IPS-18a (cell line): Measurements from ENCODE around the gene SZT2.
A peak's percentile ranks its signal among the peaks of the same experiment; 100 is the strongest.

ENCODE experiments used
- H3K27ac ChIP-seq: one replicate; pipeline ENCODE4 v1.5.1; 2013; ENCODE audit warnings: low read length
- H3K27me3 ChIP-seq: one replicate; pipeline ENCODE4 v1.6.1; 2013; ENCODE audit warnings: mild to moderate bottlenecking, low read length; ENCODE audit not compliant: control insufficient read depth, insufficient read depth
- H3K36me3 ChIP-seq: one replicate; pipeline ENCODE4 v1.6.1; 2013; ENCODE audit warnings: low read depth, low read length; ENCODE audit not compliant: control insufficient read depth
- H3K4me1 ChIP-seq: one replicate; pipeline ENCODE4 v1.6.1; 2013; ENCODE audit warnings: low read depth, low read length; ENCODE audit not compliant: control insufficient read depth
- H3K4me3 ChIP-seq: one replicate; pipeline ENCODE4 v1.5.1; 2013; ENCODE audit warnings: low read length
- H3K9ac ChIP-seq: one replicate; pipeline ENCODE4 v1.6.1; 2013; ENCODE audit warnings: mild to moderate bottlenecking, low read length, moderate library complexity
- H3K9me3 ChIP-seq: one replicate; pipeline ENCODE4 v1.6.1; 2013; ENCODE audit warnings: low read depth, low read length; ENCODE audit not compliant: control insufficient read depth

SZT2 gene

DNA sequence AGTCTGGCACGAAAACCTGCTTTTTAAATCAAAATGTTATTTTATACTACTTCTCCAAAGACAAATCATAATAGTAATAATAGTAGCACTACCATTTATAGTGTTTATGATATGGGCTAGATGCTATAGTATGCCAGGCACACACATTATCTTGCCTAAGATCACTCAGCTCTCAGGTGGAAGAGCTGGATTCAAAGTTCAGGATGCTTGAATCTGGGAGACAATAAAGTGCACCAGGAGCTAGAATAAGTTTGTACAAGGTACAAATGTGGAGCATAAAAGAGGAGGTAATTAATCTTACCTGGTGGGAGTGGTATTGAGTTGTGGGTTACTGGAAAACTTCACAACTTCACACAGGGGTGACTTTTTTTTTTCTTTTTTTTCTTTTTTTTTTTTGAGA lies 11.9 kb upstream of the SZT2 start:
- H3K36me3 ChIP-seq = peaks cover 3% of the 10 kb centered on the region
- no peaks in the 10 kb centered on the region for H3K4me1 ChIP-seq

DNA sequence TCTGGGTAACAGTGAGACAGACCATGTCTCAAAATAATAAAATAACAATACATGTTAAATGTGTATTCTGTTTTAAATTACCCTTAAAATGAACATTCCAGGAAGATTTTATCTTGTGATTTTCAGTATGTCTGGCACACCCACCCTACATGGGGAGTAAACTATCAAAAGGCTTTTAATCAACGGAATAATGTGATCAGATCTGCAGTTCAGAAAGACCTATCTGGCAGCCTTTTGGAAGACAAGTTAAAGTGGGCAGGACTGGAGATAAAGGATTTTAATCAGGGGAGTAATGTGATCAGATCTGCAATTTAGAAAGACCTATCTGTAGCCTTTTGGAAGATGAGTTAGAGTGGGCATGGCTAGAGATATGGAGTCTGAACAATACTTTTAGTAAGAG lies 10.2 kb upstream of the SZT2 start:
- H3K9me3 ChIP-seq = no peaks in the 10 kb centered on the region
- no peaks in the 10 kb centered on the region for H3K4me1 ChIP-seq
- no peak overlapping the region for H3K4me3 ChIP-seq
- H3K27me3 ChIP-seq = no peaks in the 10 kb centered on the region
- no peak overlapping the region for H3K27ac ChIP-seq
- H3K36me3 ChIP-seq = peaks cover 19% of the 10 kb centered on the region
- no peak overlapping the region for H3K9ac ChIP-seq

More for the DNA sequence above, 11.9 kb upstream of the SZT2 start:
- Histone ChIP-seq H3K9ac (no peak overlapping the region), H3K27me3 (no peaks in the 10 kb centered on the region), H3K4me3 (no peak overlapping the region), H3K27ac (no peak overlapping the region), H3K9me3 (no peaks in the 10 kb centered on the region)

DNA sequence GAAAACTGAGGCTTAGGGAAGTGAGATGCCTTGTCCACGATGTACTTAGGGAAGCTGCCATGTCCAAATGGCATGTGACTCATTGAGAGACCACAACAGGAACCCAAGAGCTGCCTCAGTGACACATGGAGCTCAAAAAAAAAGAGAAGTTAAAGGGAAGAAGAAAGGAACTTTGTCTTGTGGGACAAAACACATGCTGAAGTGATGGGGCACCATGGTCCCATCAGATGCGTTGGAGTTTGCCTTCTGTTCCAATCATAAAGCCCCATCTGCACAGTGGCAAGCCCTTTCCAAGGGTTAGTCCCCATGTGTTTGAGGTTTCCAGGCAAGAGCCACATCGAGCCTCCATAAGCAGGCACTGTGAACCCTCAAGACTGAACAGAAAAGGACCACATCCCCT lies 8.1 kb upstream of the SZT2 start:
- no peaks in the 10 kb centered on the region for H3K27me3 ChIP-seq
- no peaks in the 10 kb centered on the region for H3K4me1 ChIP-seq
- no peak overlapping the region for H3K4me3 ChIP-seq
- no peak overlapping the region for H3K27ac ChIP-seq
- no peak overlapping the region for H3K9ac ChIP-seq
- H3K36me3 ChIP-seq = peaks cover 40% of the 10 kb centered on the region
- no peaks in the 10 kb centered on the region for H3K9me3 ChIP-seq

DNA sequence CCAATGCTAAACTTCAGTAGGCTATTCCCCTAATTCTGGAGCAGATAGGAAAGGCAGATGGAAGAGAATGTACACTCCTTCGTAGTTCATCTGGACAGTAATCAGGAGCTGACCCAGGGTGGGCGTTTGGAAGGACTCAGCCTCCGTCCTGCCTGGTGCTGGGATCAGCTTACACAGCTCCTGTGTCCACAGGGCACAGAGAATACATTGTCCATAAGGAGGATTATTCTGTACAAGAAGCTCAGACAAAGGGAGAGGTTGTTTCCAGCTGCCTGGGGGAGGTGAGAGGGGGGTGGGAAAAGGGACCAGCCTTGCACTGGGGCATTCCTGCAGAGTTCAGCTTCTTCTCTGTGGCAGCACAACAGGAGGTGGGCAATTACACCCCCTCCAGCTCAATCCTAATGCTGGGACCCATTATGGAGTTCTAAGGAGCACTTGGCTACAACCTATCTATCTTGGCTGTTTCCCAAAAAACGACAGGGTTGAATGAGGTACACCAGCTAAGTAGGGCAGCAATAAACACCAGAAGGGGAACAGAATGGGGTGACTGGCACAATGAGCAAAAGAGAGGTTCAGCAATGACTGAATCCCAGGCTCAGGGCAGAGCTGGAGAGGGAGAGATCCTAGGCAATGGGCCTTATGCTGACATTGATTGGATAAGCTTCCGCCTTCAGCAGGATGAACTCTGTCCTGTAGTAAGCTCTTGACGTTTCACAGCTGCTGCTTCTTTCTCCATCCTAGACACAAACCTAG lies 7.5 kb upstream of the SZT2 start:
- H3K36me3 ChIP-seq = peaks cover 45% of the 10 kb centered on the region
- H3K4me3 ChIP-seq = no peak overlapping the region
- H3K9me3 ChIP-seq = no peaks in the 10 kb centered on the region
- no peak overlapping the region for H3K27ac ChIP-seq
- no peaks in the 10 kb centered on the region for H3K27me3 ChIP-seq
- no peak overlapping the region for H3K9ac ChIP-seq
- no peaks in the 10 kb centered on the region for H3K4me1 ChIP-seq

DNA sequence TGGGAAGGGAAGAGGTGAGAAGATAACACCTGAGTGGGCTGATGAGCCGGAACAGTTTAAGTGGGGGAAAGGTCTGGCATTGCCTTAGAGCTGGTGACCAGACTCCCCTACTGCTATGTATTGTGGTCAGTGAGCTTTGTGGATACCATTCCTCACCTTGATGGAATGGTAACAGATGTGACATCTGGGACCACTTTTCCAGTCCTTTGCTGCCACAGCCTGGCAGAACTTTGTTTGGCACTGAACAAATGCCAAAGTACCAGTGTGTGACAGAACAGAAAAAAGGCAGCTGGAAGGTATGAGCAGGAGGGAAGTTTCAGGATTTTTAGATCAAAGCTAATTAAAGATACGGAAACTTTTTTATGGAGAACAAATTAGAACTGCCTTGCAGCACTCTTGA lies 6.2 kb upstream of the SZT2 start:
- Histone ChIP-seq H3K27me3 (no peaks in the 10 kb centered on the region), H3K4me1 (no peaks in the 10 kb centered on the region), H3K36me3 (peaks cover 45% of the 10 kb centered on the region), H3K9me3 (no peaks in the 10 kb centered on the region), H3K4me3 (no peak overlapping the region), H3K27ac (no peak overlapping the region), H3K9ac (no peak overlapping the region)

DNA sequence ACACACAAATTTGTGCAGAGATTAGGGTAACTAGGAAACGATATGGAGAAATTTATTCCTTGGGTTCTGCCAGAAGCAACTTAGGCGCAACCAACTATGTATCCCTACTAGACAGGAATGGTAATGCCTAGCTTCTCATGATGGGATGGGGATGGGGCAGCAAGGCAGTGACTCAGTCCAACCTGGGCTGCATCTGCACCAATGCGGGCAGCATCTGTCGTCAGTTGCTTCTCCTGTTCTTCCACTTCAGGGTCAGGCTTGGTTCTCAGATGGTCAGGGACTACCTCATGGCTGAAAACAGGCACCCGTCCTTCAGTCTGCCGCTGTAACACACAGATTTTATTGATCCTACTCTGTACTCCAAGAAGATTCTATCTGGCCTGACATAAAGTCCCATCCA lies 3.0 kb upstream of the SZT2 start:
- Histone ChIP-seq H3K9me3 (no peaks in the 10 kb centered on the region), H3K36me3 (peaks cover 45% of the 10 kb centered on the region)

DNA sequence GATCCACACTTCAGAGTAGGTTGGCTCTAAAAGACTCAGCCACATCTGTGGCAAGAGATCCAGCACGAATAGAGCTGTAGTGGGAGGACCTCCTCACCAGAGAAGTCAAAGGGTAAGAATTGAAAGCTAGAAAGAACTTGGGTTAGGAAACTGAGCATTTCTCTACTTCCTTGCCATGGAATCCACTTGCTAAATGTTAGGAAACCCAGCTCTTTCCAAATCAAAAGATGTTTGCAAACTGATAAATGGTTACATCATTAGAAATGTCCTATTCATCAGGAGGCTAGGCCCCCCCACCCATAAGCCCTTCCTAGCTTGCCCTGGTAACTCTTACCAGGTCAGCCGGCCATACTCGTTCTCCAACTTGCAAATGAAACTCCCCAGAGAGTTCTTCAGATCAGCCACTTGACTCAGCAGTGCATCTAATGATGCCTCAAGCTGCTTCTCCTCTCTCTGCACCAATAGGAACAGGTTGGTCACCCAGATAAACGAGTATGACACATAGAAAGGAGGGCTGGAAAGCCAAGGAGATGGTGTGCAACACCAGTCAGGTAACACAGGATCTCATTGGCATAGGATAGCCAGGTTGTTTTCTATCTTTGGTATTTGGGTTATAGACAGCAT lies 1.6 kb upstream of the SZT2 start:
- H3K4me1 ChIP-seq = peaks cover 5% of the 10 kb centered on the region
- H3K4me3 ChIP-seq = no peak overlapping the region
- peaks cover 40% of the 10 kb centered on the region for H3K36me3 ChIP-seq
- no peaks in the 10 kb centered on the region for H3K9me3 ChIP-seq
- no peak overlapping the region for H3K9ac ChIP-seq
- H3K27ac ChIP-seq = no peak overlapping the region
- no peaks in the 10 kb centered on the region for H3K27me3 ChIP-seq

More for the DNA sequence above, 3.0 kb upstream of the SZT2 start:
- H3K4me1 ChIP-seq = peaks cover 5% of the 10 kb centered on the region
- H3K27ac ChIP-seq = no peak overlapping the region
- H3K27me3 ChIP-seq = no peaks in the 10 kb centered on the region
- no peak overlapping the region for H3K4me3 ChIP-seq
- H3K9ac ChIP-seq = no peak overlapping the region

DNA sequence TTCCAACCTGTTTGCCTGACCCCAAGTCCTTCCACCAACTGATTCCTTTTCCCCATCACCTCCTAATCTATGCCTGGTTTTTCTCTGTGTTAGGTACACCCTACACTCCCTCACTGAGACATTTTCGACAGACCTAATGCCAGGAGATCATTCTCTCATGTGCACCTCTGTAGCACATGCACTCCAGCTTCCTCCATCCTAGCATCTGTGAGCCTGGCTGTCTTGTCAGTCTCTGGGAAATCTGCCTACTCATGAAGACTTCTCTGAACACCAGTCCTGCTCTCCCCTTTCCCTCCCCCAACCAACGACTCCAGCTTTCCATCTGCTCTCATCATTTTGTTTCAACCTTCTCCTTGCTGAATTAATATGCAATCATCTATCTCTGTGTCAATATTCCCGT lies 1.1 kb upstream of the SZT2 start:
- H3K27me3 ChIP-seq = no peaks in the 10 kb centered on the region
- H3K4me3 ChIP-seq = peak overlapping the region; percentile 86
- H3K9me3 ChIP-seq = no peaks in the 10 kb centered on the region
- peak overlapping the region; percentile 66 for H3K9ac ChIP-seq
- H3K27ac ChIP-seq = no peak overlapping the region
- peaks cover 5% of the 10 kb centered on the region for H3K4me1 ChIP-seq
- peaks cover 34% of the 10 kb centered on the region for H3K36me3 ChIP-seq

DNA sequence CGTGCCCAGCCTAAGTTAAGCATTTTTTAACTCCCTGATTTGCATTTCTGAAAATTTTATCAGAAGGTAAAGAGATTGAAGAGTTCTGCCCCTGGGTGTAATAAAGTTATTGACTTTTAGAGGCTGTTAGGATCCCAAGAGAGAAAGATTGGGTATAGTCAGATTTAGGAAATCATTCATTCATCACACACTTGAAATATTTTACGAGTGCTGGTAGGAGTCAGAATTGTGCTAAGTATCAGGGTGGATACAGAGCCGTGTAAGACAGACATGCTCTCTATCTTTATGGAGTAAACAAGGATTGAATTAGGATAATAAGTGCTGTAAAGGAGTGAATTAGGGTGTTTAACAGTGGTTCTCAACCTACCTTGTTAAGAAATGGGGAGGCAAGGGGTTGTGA lies 3.0 kb downstream of the SZT2 start:
- no peaks in the 10 kb centered on the region for H3K36me3 ChIP-seq
- no peak overlapping the region for H3K4me3 ChIP-seq
- H3K9ac ChIP-seq = no peak overlapping the region

DNA sequence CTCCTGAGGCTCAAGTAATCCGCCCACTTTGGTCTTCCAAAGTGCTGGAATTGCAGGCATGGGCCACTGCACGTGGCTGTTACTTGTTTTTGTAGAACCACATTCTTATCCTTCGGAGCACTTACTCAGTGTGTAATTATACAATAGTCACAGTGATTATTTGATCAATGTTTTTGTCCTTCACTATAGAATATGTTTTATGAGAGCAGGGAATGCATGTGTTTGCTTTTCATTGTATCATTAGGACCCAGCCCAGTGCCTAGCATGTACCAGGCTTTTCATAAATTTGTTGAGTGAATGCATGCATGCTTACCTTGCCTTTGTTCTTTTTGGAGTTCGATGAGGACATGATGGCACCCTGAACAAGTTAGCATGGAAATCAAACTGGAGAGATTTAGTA lies 5.8 kb downstream of the SZT2 start:
- Histone ChIP-seq H3K27ac (no peak overlapping the region), H3K27me3 (no peaks in the 10 kb centered on the region), H3K4me3 (no peak overlapping the region), H3K36me3 (no peaks in the 10 kb centered on the region), H3K9ac (no peak overlapping the region), H3K9me3 (no peaks in the 10 kb centered on the region), H3K4me1 (peaks cover 2% of the 10 kb centered on the region)

More for the DNA sequence above, 3.0 kb downstream of the SZT2 start:
- H3K27ac ChIP-seq = no peak overlapping the region
- H3K27me3 ChIP-seq = no peaks in the 10 kb centered on the region
- peaks cover 5% of the 10 kb centered on the region for H3K4me1 ChIP-seq
- H3K9me3 ChIP-seq = no peaks in the 10 kb centered on the region

DNA sequence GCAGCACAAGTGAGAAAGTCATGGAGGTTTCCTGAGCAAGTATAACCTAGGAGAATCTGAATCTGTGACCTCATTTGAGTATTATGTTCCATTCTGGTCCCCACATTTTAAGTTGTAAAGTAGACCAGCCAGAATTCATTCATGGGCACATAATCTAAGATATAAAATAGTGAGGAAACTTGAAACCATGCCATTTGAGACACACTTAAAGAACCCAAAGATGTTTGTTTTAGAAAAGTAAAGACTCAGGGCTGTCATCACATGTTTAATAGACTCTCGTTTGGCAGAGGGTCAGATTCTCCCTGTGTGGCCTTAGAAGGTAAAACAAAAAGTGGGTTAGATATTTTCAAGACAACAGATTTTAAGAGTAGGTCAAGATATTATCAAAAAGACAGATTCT lies 6.4 kb downstream of the SZT2 start:
- Histone ChIP-seq H3K4me3 (no peak overlapping the region), H3K27ac (no peak overlapping the region)

DNA sequence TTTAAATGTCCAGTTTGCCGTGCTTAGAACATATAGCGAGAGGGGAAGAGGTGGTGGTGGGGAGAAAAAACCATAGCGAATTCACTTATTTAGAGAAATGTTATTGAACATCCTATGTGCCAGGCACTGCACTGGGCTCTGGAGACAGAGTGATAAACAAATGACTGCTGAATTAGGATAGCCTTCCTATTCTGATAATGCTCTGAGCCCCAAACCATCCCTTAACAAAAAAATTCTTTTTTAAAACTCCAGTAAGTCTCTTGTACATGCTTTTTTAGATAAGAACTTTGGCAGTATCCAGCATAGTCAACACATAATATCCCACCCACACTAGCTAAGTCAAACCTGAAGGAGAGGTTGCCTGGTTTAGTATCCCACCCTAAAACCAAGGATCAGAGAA lies 8.5 kb downstream of the SZT2 start:
- no peak overlapping the region for H3K9ac ChIP-seq
- no peak overlapping the region for H3K4me3 ChIP-seq
- no peaks in the 10 kb centered on the region for H3K36me3 ChIP-seq
- no peak overlapping the region for H3K27ac ChIP-seq
- no peaks in the 10 kb centered on the region for H3K27me3 ChIP-seq
- H3K4me1 ChIP-seq = no peaks in the 10 kb centered on the region
- no peaks in the 10 kb centered on the region for H3K9me3 ChIP-seq

More for the DNA sequence above, 6.4 kb downstream of the SZT2 start:
- Histone ChIP-seq H3K9ac (no peak overlapping the region), H3K36me3 (no peaks in the 10 kb centered on the region), H3K4me1 (no peaks in the 10 kb centered on the region), H3K27me3 (no peaks in the 10 kb centered on the region), H3K9me3 (no peaks in the 10 kb centered on the region)
